KMS-11 (cell line): ENCODE data around the gene MOB3A.

Experiments used
- H2AFZ ChIP-seq: fragments of 200-600 bp; sonication (generic); 2 replicates; pipeline ENCODE4 v1.6.1; 2016; ENCODE audit warnings: antibody characterized with exemption, mixed run types, low read depth
- H3K27ac ChIP-seq: fragments of 200-600 bp; sonication (generic); 2 replicates; pipeline ENCODE4 v1.6.1; 2016; ENCODE audit warnings: mild to moderate bottlenecking, mixed run types
- H3K27me3 ChIP-seq: fragments of 200-600 bp; sonication (generic); 2 replicates; pipeline ENCODE4 v1.6.1; 2017; ENCODE audit warnings: mild to moderate bottlenecking, low read depth, mixed run types, moderate library complexity; ENCODE audit not compliant: insufficient read depth
- H3K36me3 ChIP-seq: fragments of 200-600 bp; sonication (generic); 2 replicates; pipeline ENCODE4 v1.6.1; 2017; ENCODE audit warnings: mild to moderate bottlenecking, mixed run types; ENCODE audit not compliant: insufficient read depth
- H3K4me1 ChIP-seq: fragments of 200-600 bp; sonication (generic); 2 replicates; pipeline ENCODE4 v1.6.1; 2016; ENCODE audit warnings: mild to moderate bottlenecking, low read depth, mixed run types; ENCODE audit not compliant: poor library complexity, severe bottlenecking
- H3K4me2 ChIP-seq: fragments of 200-600 bp; sonication (generic); 2 replicates; pipeline ENCODE4 v1.7.0; 2016; ENCODE audit warnings: mild to moderate bottlenecking, mixed run types
- H3K4me3 ChIP-seq: fragments of 200-600 bp; sonication (generic); IDR thresholded peaks from 2 replicates; pipeline ENCODE4 v1.6.1; 2017; ENCODE audit warnings: low read depth, low read length, mixed read lengths; ENCODE audit not compliant: insufficient read depth
- H3K79me2 ChIP-seq: fragments of 200-600 bp; sonication (generic); 2 replicates; pipeline ENCODE4 v1.6.1; 2016; ENCODE audit warnings: low read depth, mixed run types; ENCODE audit not compliant: insufficient read depth
- H3K9ac ChIP-seq: fragments of 200-600 bp; sonication (generic); 2 replicates; pipeline ENCODE4 v1.6.1; 2016; ENCODE audit warnings: mild to moderate bottlenecking, mixed run types
- H4K20me1 ChIP-seq: fragments of 200-600 bp; sonication (generic); 2 replicates; pipeline ENCODE4 v1.6.1; 2016; ENCODE audit warnings: mild to moderate bottlenecking, mixed run types; ENCODE audit not compliant: insufficient read depth
- CTCF ChIP-seq: fragments of 200-600 bp; sonication (generic); conservative IDR thresholded peaks from 2 replicates; pipeline ENCODE4 v1.6.1; 2017; ENCODE audit warnings: low read depth, mild to moderate bottlenecking, antibody characterized with exemption, low read length, moderate library complexity, mixed read lengths

MOB3A gene

GRCh38 chr19:2077833-2078619 is 18.1 kb downstream of the MOB3A start:
- H3K27ac ChIP-seq, result no peak overlapping the region
- peaks cover 12% of the 10 kb centered on the region; the same call in 1 of the 2 replicates for H3K79me2 ChIP-seq
- no peak overlapping the region for H3K9ac ChIP-seq
- H3K4me3 ChIP-seq, result no peak overlapping the region
- no peaks in the 10 kb centered on the region for H3K27me3 ChIP-seq
- H4K20me1 ChIP-seq, result no peaks in the 10 kb centered on the region
- H3K4me1 ChIP-seq, result peaks cover 4% of the 10 kb centered on the region
- H2AFZ ChIP-seq, result no peak overlapping the region
- TF ChIP-seq CTCF, result no peak
- H3K36me3 ChIP-seq, result 0 out of 2 replicates have a peak, but pooled peaks cover 5% of the 10 kb centered on the region
- H3K4me2 ChIP-seq, result no peak overlapping the region

- no peak for TF ChIP-seq CTCF
- Histone ChIP-seq H2AFZ (no peak overlapping the region), H3K27me3 (no peaks in the 10 kb centered on the region), H3K9ac (no peak overlapping the region), H3K4me3 (no peak overlapping the region), H3K36me3 (0 out of 2 replicates have a peak, but pooled peaks cover 5% of the 10 kb centered on the region), H3K27ac (no peak overlapping the region), H3K79me2 (peaks cover 12% of the 10 kb centered on the region; the same call in 1 of the 2 replicates), H3K4me2 (no peak overlapping the region), H3K4me1 (peaks cover 4% of the 10 kb centered on the region), H4K20me1 (no peaks in the 10 kb centered on the region)
Measured at GRCh38 chr19:2077398-2077797, 18.7 kb downstream of the MOB3A start.

- Histone ChIP-seq H3K27me3 (no peaks in the 10 kb centered on the region), H3K27ac (no peak overlapping the region), H3K36me3 (0 out of 2 replicates have a peak, but pooled peaks cover 5% of the 10 kb centered on the region), H3K9ac (no peak overlapping the region), H3K79me2 (peaks cover 4% of the 10 kb centered on the region; the same call in 1 of the 2 replicates), H3K4me1 (peaks cover 4% of the 10 kb centered on the region), H4K20me1 (no peaks in the 10 kb centered on the region), H2AFZ (no peak overlapping the region), H3K4me3 (no peak overlapping the region), H3K4me2 (no peak overlapping the region)
- TF ChIP-seq CTCF, result no peak
Measured at GRCh38 chr19:2076526-2076944, 19.6 kb downstream of the MOB3A start.

GRCh38 chr19:2072757-2073551 is 23.2 kb downstream of the MOB3A start:
- Histone ChIP-seq H3K4me3 (no peak overlapping the region), H3K79me2 (no peaks in the 10 kb centered on the region), H4K20me1 (no peaks in the 10 kb centered on the region), H2AFZ (no peak overlapping the region), H3K9ac (no peak overlapping the region), H3K36me3 (0 out of 2 replicates have a peak, but pooled peaks cover 2% of the 10 kb centered on the region), H3K27me3 (no peaks in the 10 kb centered on the region), H3K4me2 (no peak overlapping the region), H3K4me1 (no peaks in the 10 kb centered on the region), H3K27ac (no peak overlapping the region)
- TF ChIP-seq CTCF, result no peak
